WI38 (cell line): ENCODE data around the gene KLHL29.

Experiments used
- H3K4me3 ChIP-seq: 2 replicates; pipeline ENCODE4 v1.5.1; 2011; ENCODE audit warnings: low read depth, mild to moderate bottlenecking, control low read depth, low read length
- CTCF ChIP-seq: IDR thresholded peaks from 2 replicates; pipeline ENCODE4 v1.5.1; 2012; ENCODE audit warnings: low read depth, mild to moderate bottlenecking, control low read depth, low read length

KLHL29 gene

GRCh38 chr2:23571527-23572282, 186.7 kb downstream of the KLHL29 start:
- H3K4me3 ChIP-seq, result no peak overlapping the region
- TF ChIP-seq CTCF, result no peak

- no peak overlapping the region for H3K4me3 ChIP-seq
- no peak for TF ChIP-seq CTCF
Observed at GRCh38 chr2:23574919-23575654, 190.1 kb downstream of the KLHL29 start.

- TF ChIP-seq CTCF, result no peak
- no peak overlapping the region for H3K4me3 ChIP-seq
Observed at GRCh38 chr2:23578964-23579671, 194.1 kb downstream of the KLHL29 start.

GRCh38 chr2:23579674-23580073, 194.7 kb downstream of the KLHL29 start:
- no peak for TF ChIP-seq CTCF
- no peak overlapping the region for H3K4me3 ChIP-seq

- TF ChIP-seq CTCF, result no peak
- no peak overlapping the region for H3K4me3 ChIP-seq
Observed at GRCh38 chr2:23583467-23583866, 198.5 kb downstream of the KLHL29 start.

GRCh38 chr2:23584054-23584745, 199.2 kb downstream of the KLHL29 start:
- no peak for TF ChIP-seq CTCF
- no peak overlapping the region for H3K4me3 ChIP-seq
